B cell (primary cell): ENCODE results near the gene ANK2.

Experiments used
- CTCF ChIP-seq: fragments of 200-600 bp; IDR thresholded peaks from one replicate; pipeline ENCODE4 v1.8.0; 2022; ENCODE audit warnings: antibody characterized with exemption, mild to moderate bottlenecking
- EZH2 ChIP-seq: IDR thresholded peaks from 2 replicates; pipeline ENCODE4 v1.6.1; 2012; ENCODE audit warnings: borderline replicate concordance, low read depth, mild to moderate bottlenecking, moderate library complexity, low read length; ENCODE audit not compliant: insufficient read depth, poor library complexity, severe bottlenecking

GRCh38 chr4:113088050-113088449 lies 38.6 kb downstream of the ANK2 start:
- TF ChIP-seq EZH2 (no peak), CTCF (no peak)
